ENCODE measurements around the gene ERC1.
"Not testable (repeated sequence)": the region's sequence is repeated elsewhere in the genome, so short reads cannot be mapped to it uniquely, and the experiment has no call there.

ERC1 gene

GRCh38 chr12:1300460-1300859, 309.4 kb downstream of the ERC1 start:
- DNase-seq = no peak

GRCh38 chr12:1302201-1302870, 311.3 kb downstream of the ERC1 start:
- no peak for DNase-seq

DNA sequence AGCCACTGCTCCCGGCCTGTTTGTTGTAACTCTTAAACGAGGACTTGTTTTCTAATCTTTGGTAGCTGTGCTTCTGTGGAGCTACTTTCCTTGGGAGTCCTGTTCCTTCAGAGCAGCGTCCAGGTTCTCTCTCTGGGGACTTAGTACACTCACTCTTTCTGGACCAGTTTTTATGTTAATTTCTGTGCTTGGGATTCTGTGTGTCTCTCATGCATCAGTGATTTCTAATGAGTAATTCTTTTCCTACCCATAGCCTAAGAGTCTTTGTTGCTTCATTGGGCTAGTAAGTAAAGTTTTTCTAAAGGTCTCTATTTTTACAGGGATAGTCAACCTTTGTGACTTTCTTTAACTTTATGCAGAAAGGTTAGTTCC, 314.0 kb downstream of the ERC1 start:
- no peak for DNase-seq

- no peak for DNase-seq
Observed at GRCh38 chr12:1305791-1306500, 314.9 kb downstream of the ERC1 start.

DNA sequence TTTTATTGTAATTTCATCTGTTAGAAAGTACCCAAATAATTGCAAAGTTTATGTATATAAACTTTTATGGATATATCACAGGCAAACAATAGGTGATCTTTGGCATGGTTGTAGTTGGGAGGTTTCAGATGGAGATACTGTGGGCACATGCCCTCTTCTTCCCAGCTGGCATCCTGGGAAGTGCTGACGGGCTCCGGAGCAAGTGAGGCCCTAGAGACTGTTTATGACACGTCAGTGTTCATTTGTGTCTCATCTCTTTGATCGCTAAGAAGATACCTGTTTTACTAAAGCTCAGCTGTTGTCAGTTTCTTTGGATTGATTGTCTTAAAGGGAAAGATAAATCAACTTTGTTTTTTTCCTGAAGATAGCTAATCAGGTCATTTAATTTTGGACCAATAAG, 315.8 kb downstream of the ERC1 start:
- no peak for DNase-seq

DNA sequence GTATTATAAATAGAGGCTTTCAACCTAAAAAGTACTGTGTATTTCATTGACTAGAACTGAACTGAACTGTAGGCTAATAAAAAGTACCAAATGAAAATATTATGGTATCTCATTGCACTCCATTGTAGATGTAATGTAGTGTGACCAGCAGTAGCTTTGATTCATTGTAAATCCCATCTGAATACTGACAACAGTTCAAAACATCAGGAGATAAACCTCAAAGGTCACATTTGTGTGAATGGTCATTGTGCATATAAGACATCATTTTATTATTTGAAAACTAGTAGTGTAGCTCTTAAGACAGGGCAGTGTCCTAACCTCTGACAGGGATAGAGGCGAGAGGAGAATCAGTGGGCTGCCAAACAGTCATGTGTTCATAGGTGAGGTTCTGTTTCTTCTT, 316.8 kb downstream of the ERC1 start:
- no peak for DNase-seq

GRCh38 chr12:1309613-1310012, 318.6 kb downstream of the ERC1 start:
- DNase-seq = no peak

DNA sequence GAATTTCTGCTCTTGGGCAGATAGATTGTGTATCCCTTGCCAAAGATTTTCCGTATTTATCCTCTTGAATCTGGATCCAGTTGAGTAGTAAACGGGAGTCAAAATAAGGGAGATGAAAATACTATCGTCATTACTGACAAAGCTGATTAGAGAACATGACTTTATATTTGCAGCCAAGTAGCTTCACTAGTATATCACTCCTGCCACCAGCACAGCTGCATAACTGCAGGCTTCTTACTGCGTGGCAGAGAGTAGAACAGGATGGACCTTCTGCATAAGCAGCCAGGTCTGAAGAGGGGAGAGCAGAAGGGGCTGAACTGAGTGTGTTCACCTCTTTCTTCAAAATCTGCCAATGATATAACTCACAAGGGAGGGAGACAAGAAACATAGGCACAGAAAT, 319.6 kb downstream of the ERC1 start:
- DNase-seq = no peak

DNA sequence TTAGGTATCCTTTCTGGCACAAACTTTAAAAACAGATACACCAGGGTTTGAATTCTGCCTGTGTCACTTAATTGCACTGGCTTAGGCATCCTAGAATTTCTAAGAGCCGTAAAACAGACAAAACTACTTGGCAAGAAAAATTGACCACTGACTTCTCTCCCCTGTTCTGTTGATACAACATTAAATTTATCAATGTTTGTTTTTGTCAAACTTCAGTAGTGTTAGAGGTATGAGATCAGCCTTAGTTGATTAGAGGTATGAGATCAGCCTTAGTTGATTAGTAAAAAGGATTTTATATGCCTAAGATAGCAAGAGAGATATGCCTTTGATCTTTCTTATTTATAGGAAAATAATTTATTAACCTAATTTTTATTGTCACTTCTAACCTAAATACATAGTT, 320.1 kb downstream of the ERC1 start:
- DNase-seq = no peak

GRCh38 chr12:1313906-1314305, 322.9 kb downstream of the ERC1 start:
- no peak for DNase-seq

- no peak for DNase-seq
Observed at GRCh38 chr12:1314523-1314922, 323.5 kb downstream of the ERC1 start.

DNA sequence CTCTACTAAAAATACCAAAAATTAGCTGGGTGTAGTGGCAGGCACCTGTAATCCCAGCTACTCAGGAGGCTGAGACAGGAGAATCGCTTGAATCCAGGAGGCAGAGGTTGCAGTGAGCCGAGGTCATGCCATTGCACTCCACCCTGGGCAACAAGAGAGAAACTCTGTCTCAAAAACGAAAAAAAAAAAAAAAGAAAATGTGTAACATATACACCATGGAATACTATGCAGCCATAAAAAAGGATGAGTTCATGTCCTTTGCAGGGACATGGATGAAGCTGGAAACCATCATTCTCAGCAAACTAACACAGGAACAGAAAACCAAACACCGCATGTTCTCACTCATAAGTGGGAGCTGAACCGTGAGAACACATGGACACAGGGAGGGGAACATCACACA, 326.0 kb downstream of the ERC1 start:
- DNase-seq = not testable (repeated sequence)

GRCh38 chr12:1318327-1319031, 327.5 kb downstream of the ERC1 start:
- DNase-seq = peak; percentile 95

- no peak for DNase-seq
Observed at GRCh38 chr12:1319212-1319611, 328.2 kb downstream of the ERC1 start.

DNA sequence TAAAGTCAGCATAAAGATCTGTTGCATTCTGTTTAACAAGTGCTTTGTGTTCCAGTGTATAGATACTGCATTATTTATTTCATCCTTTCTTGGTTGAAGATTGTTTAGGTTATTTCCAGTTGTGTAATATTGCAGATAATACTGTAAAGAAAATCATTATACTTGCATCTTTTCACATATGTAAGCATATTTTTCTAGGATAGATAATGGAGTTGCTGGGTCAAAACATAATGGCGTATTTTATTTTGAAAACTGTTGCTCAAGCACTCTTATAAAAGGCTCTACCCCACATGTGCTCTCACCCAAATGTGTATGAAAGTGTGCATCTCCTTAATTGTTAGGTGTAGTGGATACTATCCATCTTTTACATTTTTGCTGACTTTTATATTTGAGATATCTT, 329.0 kb downstream of the ERC1 start:
- no peak for DNase-seq

DNA sequence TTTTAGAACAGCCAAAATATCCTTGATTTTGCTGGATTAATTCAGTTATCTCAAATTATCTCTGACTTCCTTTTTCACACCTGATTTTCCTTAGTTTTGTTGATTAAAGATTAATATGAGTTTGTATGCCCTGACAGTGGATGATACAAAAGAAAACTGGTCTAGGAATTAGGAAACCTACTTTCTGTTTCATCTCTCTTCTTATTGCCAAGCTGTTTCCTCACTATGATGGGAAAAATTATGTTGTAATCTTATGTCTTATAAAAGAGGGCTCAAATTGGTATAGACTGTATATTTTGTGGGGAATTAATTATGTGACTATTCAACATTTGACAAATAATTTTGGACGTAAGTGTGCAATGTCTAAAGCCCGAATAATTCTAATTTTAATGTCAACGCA, 331.8 kb downstream of the ERC1 start:
- DNase-seq = no peak

DNA sequence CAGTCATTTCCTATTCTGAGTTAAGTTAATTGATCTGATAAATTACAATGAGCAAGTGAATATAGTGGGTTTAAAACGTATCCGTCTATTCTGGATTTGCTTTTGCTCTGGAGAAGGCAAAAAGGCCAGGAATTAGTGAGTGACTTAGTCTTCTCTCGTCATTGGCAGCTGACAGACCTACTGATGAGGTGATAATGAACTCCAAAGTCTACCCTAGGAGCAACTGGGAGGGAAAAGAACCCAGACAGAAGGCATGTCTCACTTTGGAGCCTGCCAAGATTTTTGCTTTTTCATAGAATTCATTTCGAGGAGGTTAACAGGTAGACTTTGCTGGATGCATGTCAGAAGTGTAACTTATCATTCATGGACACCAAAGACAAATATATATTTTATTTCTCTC, 333.1 kb downstream of the ERC1 start:
- DNase-seq = no peak

GRCh38 chr12:1324910-1325309, 333.9 kb downstream of the ERC1 start:
- DNase-seq = no peak

DNA sequence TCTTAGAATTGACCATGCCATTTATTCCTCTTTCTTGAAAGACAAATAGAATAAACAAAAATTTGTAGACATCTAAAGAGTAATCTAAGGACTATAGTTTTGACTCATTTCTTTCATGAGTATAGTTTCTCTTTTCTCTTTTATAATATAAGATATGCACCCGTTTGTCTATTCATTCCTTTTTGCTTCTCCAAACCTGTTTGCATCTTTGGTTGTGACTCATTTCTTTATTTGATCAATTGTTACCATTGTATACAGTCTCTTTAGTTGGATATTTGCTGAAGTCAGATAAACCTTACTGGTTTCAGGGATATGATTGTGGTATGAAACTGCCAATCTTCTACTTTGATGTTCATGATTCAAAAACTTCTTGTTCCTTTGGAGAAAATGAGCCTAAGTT, 334.6 kb downstream of the ERC1 start:
- no peak for DNase-seq

DNA sequence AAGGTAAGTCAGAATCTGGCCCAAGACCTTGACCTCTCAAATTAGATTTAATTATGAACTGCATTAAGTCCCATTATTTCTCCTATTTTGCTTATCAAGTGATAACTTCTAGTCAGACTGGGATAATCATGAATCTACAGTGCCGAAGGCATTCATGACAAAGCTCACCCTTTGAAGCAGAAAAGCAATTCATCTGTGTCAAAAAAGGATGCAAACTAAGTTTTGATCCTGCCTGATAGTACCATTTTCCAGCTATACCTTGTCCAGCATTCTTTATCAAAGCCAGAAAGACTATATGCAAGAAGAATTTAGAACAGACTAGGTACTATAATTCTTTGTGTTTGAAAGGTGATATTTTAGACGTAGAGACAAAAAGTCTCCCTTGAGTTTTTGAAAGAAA, 335.2 kb downstream of the ERC1 start:
- DNase-seq = no peak

- DNase-seq = no peak
Observed at GRCh38 chr12:1328391-1328790, 337.4 kb downstream of the ERC1 start.

- DNase-seq = no peak
Observed at GRCh38 chr12:1329784-1330476, 338.9 kb downstream of the ERC1 start.

DNA sequence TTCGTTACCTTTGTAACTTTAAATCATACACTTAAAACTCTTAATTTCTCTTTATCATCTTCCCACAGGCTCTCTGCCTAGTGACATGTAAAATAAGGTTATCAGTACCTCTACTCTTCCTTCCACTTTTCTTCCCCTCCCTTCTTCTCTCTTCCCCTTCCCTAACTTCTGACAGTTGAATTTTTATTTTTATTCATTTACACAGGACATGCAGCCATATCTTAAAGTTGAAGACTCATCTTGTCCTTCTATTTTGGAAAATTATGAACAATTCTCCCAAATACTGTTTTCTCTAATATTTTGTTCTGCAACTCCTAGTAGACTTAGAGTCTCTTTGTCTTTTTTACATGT, 339.4 kb downstream of the ERC1 start:
- no peak for DNase-seq

- DNase-seq = no peak
Observed at GRCh38 chr12:1332327-1332726, 341.3 kb downstream of the ERC1 start.

All from NCI-H1105 (cell line).